HUES48 (cell line): Measurements from ENCODE around the gene HUWE1.

Experiments
- H3K27ac ChIP-seq: one replicate; pipeline ENCODE4 v1.7.0; 2013; ENCODE audit warnings: low read depth, low read length, inconsistent platforms
- H3K27me3 ChIP-seq: 2 replicates; pipeline ENCODE4 v1.6.1; 2013; ENCODE audit warnings: mild to moderate bottlenecking, low read length; ENCODE audit not compliant: control insufficient read depth, insufficient read depth
- H3K36me3 ChIP-seq: 2 replicates; pipeline ENCODE4 v1.6.1; 2013; ENCODE audit warnings: low read length; ENCODE audit not compliant: control insufficient read depth, insufficient read depth
- H3K4me1 ChIP-seq: 2 replicates; pipeline ENCODE4 v1.6.1; 2013; ENCODE audit warnings: mild to moderate bottlenecking, low read length; ENCODE audit not compliant: control insufficient read depth, insufficient read depth
- H3K4me3 ChIP-seq: 2 replicates; pipeline ENCODE4 v1.5.1; 2013; ENCODE audit warnings: mild to moderate bottlenecking, low read depth, low read length
- H3K9ac ChIP-seq: 2 replicates; pipeline ENCODE4 v1.6.1; 2013; ENCODE audit warnings: mild to moderate bottlenecking, low read depth, low read length, moderate library complexity
- H3K9me3 ChIP-seq: 2 replicates; pipeline ENCODE4 v1.6.1; 2013; ENCODE audit warnings: low read length; ENCODE audit not compliant: control insufficient read depth, insufficient read depth

HUWE1 gene

GRCh38 chrX:53715346-53715924 lies 28.9 kb upstream of the HUWE1 start:
- H3K4me3 ChIP-seq = no peak overlapping the region

GRCh38 chrX:53714580-53715345 lies 28.2 kb upstream of the HUWE1 start:
- H3K4me1 ChIP-seq = no peaks in the 10 kb centered on the region
- no peak overlapping the region for H3K27ac ChIP-seq
- no peak overlapping the region for H3K4me3 ChIP-seq
- no peaks in the 10 kb centered on the region for H3K36me3 ChIP-seq
- no peak overlapping the region for H3K9ac ChIP-seq
- H3K9me3 ChIP-seq = peaks cover 40% of the 10 kb centered on the region
- no peaks in the 10 kb centered on the region for H3K27me3 ChIP-seq

More at GRCh38 chrX:53715346-53715924, 28.9 kb upstream of the HUWE1 start:
- no peaks in the 10 kb centered on the region for H3K4me1 ChIP-seq
- H3K27ac ChIP-seq = no peak overlapping the region
- H3K36me3 ChIP-seq = no peaks in the 10 kb centered on the region
- H3K9ac ChIP-seq = no peak overlapping the region
- H3K9me3 ChIP-seq = peaks cover 40% of the 10 kb centered on the region
- no peaks in the 10 kb centered on the region for H3K27me3 ChIP-seq

- H3K4me3 ChIP-seq = no peak overlapping the region
- H3K27ac ChIP-seq = no peak overlapping the region
- H3K9ac ChIP-seq = no peak overlapping the region
- H3K9me3 ChIP-seq = peaks cover 46% of the 10 kb centered on the region
- H3K27me3 ChIP-seq = no peaks in the 10 kb centered on the region
- no peaks in the 10 kb centered on the region for H3K4me1 ChIP-seq
- H3K36me3 ChIP-seq = no peaks in the 10 kb centered on the region
Measured at GRCh38 chrX:53713987-53714579, 27.6 kb upstream of the HUWE1 start.

GRCh38 chrX:53711436-53711835 lies 24.9 kb upstream of the HUWE1 start:
- Histone ChIP-seq H3K4me3 (no peak overlapping the region), H3K9ac (no peak overlapping the region), H3K27ac (no peak overlapping the region), H3K4me1 (no peaks in the 10 kb centered on the region), H3K9me3 (peaks cover 41% of the 10 kb centered on the region), H3K27me3 (no peaks in the 10 kb centered on the region), H3K36me3 (no peaks in the 10 kb centered on the region)

GRCh38 chrX:53704854-53705253 lies 18.3 kb upstream of the HUWE1 start:
- Histone ChIP-seq H3K36me3 (no peaks in the 10 kb centered on the region), H3K9ac (no peak overlapping the region), H3K9me3 (peaks cover 44% of the 10 kb centered on the region), H3K4me1 (no peaks in the 10 kb centered on the region), H3K27me3 (no peaks in the 10 kb centered on the region), H3K27ac (no peak overlapping the region), H3K4me3 (no peak overlapping the region)

GRCh38 chrX:53704294-53704693 lies 17.8 kb upstream of the HUWE1 start:
- Histone ChIP-seq H3K27me3 (no peaks in the 10 kb centered on the region), H3K27ac (no peak overlapping the region), H3K36me3 (no peaks in the 10 kb centered on the region), H3K4me1 (no peaks in the 10 kb centered on the region), H3K9me3 (peaks cover 42% of the 10 kb centered on the region), H3K4me3 (no peak overlapping the region), H3K9ac (no peak overlapping the region)

- Histone ChIP-seq H3K9ac (no peak overlapping the region), H3K4me1 (no peaks in the 10 kb centered on the region)
Measured at GRCh38 chrX:53695946-53696549, 9.5 kb upstream of the HUWE1 start.

GRCh38 chrX:53694642-53695041 lies 8.1 kb upstream of the HUWE1 start:
- Histone ChIP-seq H3K36me3 (no peaks in the 10 kb centered on the region), H3K9ac (no peak overlapping the region), H3K27ac (no peak overlapping the region), H3K9me3 (peaks cover 46% of the 10 kb centered on the region), H3K4me1 (no peaks in the 10 kb centered on the region), H3K4me3 (no peak overlapping the region), H3K27me3 (no peaks in the 10 kb centered on the region)

More at GRCh38 chrX:53695946-53696549, 9.5 kb upstream of the HUWE1 start:
- no peaks in the 10 kb centered on the region for H3K36me3 ChIP-seq
- H3K4me3 ChIP-seq = no peak overlapping the region
- H3K27me3 ChIP-seq = no peaks in the 10 kb centered on the region
- peaks cover 45% of the 10 kb centered on the region for H3K9me3 ChIP-seq
- H3K27ac ChIP-seq = no peak overlapping the region

- no peak overlapping the region for H3K27ac ChIP-seq
- peaks cover 29% of the 10 kb centered on the region for H3K9me3 ChIP-seq
- no peak overlapping the region for H3K4me3 ChIP-seq
- H3K36me3 ChIP-seq = no peaks in the 10 kb centered on the region
- no peak overlapping the region for H3K9ac ChIP-seq
- H3K27me3 ChIP-seq = no peaks in the 10 kb centered on the region
- no peaks in the 10 kb centered on the region for H3K4me1 ChIP-seq
Measured at GRCh38 chrX:53688300-53688699, 1.8 kb upstream of the HUWE1 start.

- peaks cover 10% of the 10 kb centered on the region for H3K36me3 ChIP-seq
- H3K9me3 ChIP-seq = peaks cover 24% of the 10 kb centered on the region
- peak overlapping the region; percentile 97 for H3K27ac ChIP-seq
- H3K4me1 ChIP-seq = no peaks in the 10 kb centered on the region
- H3K27me3 ChIP-seq = no peaks in the 10 kb centered on the region
- H3K4me3 ChIP-seq = peak overlapping the region; percentile 91
- peak overlapping the region; percentile 85 for H3K9ac ChIP-seq
Measured at GRCh38 chrX:53685711-53686110, 808 bp downstream of the HUWE1 start.
